OCI-LY3 (cell line): ENCODE measurements around the gene NRG2.

ENCODE experiments used
- EZH2phosphoT487 ChIP-seq: fragments of 200-600 bp; shearing (Covaris generic); IDR thresholded peaks from 2 replicates; pipeline ENCODE4 v1.6.1; 2018; ENCODE audit warnings: antibody characterized with exemption, mixed run types, low read depth
- TF ChIP-seq, protein P1 (sequence below): fragments of 200-600, 300-600 bp; sonication (generic); IDR thresholded peaks from 2 replicates; pipeline ENCODE4 v1.5.1; 2014; ENCODE audit warnings: antibody characterized with exemption, low read length, low read depth

DNA sequence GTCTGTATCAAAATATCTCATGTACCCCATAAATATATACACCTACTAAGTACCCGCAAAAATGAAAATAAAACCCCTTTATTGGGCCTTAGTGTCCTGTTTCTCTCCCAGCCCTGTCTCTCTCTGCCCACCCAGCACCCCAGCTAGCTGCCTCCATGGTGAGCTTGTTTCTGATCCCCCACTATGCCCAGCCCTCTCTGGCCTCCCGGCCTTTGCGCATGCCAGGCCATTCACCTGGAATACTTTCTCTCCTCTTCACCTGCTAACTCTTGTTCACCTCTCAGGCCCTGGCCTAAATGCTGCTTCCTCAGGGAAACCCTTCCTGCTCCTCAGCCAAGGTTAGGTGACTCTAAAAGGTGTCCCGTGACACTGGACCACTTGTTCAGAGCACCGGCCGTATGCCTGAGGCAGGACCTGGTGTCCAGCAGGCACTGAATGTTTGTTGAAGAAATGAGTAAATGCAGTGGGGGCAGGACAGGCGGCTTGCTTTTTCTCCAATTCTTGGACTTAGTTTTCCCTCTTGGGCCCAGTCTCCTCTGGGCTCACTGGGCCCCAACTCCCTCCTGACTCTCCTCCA lies 189.0 kb downstream of the NRG2 start:
- no peak for TF ChIP-seq EZH2phosphoT487
- TF ChIP-seq, protein P1, sequence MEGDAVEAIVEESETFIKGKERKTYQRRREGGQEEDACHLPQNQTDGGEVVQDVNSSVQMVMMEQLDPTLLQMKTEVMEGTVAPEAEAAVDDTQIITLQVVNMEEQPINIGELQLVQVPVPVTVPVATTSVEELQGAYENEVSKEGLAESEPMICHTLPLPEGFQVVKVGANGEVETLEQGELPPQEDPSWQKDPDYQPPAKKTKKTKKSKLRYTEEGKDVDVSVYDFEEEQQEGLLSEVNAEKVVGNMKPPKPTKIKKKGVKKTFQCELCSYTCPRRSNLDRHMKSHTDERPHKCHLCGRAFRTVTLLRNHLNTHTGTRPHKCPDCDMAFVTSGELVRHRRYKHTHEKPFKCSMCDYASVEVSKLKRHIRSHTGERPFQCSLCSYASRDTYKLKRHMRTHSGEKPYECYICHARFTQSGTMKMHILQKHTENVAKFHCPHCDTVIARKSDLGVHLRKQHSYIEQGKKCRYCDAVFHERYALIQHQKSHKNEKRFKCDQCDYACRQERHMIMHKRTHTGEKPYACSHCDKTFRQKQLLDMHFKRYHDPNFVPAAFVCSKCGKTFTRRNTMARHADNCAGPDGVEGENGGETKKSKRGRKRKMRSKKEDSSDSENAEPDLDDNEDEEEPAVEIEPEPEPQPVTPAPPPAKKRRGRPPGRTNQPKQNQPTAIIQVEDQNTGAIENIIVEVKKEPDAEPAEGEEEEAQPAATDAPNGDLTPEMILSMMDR = no peak
